K562 (cell line): ENCODE results near the gene CNTRL. TPM values are rescaled to one million over a fixed set of nuclear protein-coding genes. Genes with fewer than 3 reads are reported as not detected.
A peak's percentile ranks its signal among the peaks of the same experiment; 100 is the strongest.

Experiments used
- CBX8 ChIP-seq: fragments of 200-600 bp; sonication (generic); IDR thresholded peaks from 2 replicates; pipeline ENCODE4 v1.6.1; 2012; ENCODE audit warnings: borderline replicate concordance, mixed run types, low read depth, mild to moderate bottlenecking, moderate library complexity, mixed read lengths, low read length, control low read depth, inconsistent platforms; ENCODE audit not compliant: poor library complexity, severe bottlenecking; ENCODE audit errors: extremely low read depth
- GABPB2 ChIP-seq: fragments of 250-450 bp; sonication (Bioruptor Pico); conservative IDR thresholded peaks from 2 replicates; pipeline ENCODE4 v1.5.1; 2021; ENCODE audit warnings: mild to moderate bottlenecking
- GATAD2B ChIP-seq: fragments of 450-650 bp; IDR thresholded peaks from 2 replicates; pipeline ENCODE4 v1.6.1; 2017; ENCODE audit warnings: mild to moderate bottlenecking, borderline replicate concordance
- HOXB6 ChIP-seq: fragments of 250-450 bp; sonication (Bioruptor Pico); IDR thresholded peaks from 2 replicates; pipeline ENCODE4 v1.5.1; 2022; ENCODE audit warnings: mild to moderate bottlenecking, borderline replicate concordance
- NEUROD1 ChIP-seq: fragments of 150-350 bp; IDR thresholded peaks from 2 replicates; pipeline ENCODE4 v1.6.1; 2014; ENCODE audit warnings: borderline replicate concordance, low read length, low read depth; ENCODE audit not compliant: partially characterized antibody
- PTTG1 ChIP-seq: fragments of 450-650 bp; IDR thresholded peaks from 2 replicates; pipeline ENCODE4 v1.6.1; 2016; ENCODE audit warnings: low read depth, mild to moderate bottlenecking, missing genetic modification characterization, missing compliant biosample characterization
- STAT5B ChIP-seq: fragments of 250-450 bp; sonication (Bioruptor Pico); IDR thresholded peaks from 2 replicates; pipeline ENCODE4 v1.8.0; 2021; ENCODE audit warnings: mild to moderate bottlenecking, inconsistent platforms
- TAF7 ChIP-seq: fragments of 450-650 bp; IDR thresholded peaks from 2 replicates; pipeline ENCODE4 v1.6.1; 2016; ENCODE audit warnings: missing genetic modification characterization, missing compliant biosample characterization
- polyA plus RNA-seq, 8 experiments: library from polyadenylated mRNA; depleted of rRNA in 4 of 8; stranded (reverse) in 5 of 8; unstranded in 3 of 8; fragments of >200 nt; fragmentation: Nextera tagmentation in 2 of 8; fragmentation: Illumina TruSeq in 1 of 8; extraction: Ambion mirVana in 2 of 8; extraction: Trizol in 1 of 8; gene quantifications; 2 replicates each; pipeline versions ENCODE4 v1.2.1 to v1.2.3, GENCODE V29; 2011 to 2014; ENCODE audit warnings: inconsistent platforms in 1 of 8, missing spikeins in 1 of 8
- total RNA-seq, 7 experiments: library from RNA; depleted of rRNA in 6 of 7; stranded (reverse); fragments of >200 nt in 6 of 7; fragmentation: Illumina TruSeq in 2 of 7; extraction: Trizol in 2 of 7; gene quantifications; 2 replicates each; pipeline versions ENCODE4 v1.2.1 to v1.2.3, GENCODE V29; 2011 to 2021; ENCODE audit warnings: low replicate concordance in 1 of 7
- TF ChIP-seq, protein P1 (sequence below): fragments of 250-450 bp; sonication (Bioruptor Pico); IDR thresholded peaks from 2 replicates; pipeline ENCODE4 v1.5.1; 2021; ENCODE audit warnings: mild to moderate bottlenecking
- TF ChIP-seq, protein P2 (sequence below), 2 experiments: fragments of 450-650 bp in 1 of 2; sonication (generic) in 1 of 2; formaldehyde crosslinking in 1 of 2; IDR thresholded peaks in 1 of 2; conservative IDR thresholded peaks in 1 of 2; 2 replicates each; pipeline versions ENCODE4 v1.6.1 to v1.8.1; 2016 to 2023; ENCODE audit warnings: mild to moderate bottlenecking in 2 of 2, moderate library complexity in 2 of 2, inconsistent platforms in 1 of 2, missing genetic modification reagents in 1 of 2
- TF ChIP-seq, protein P3 (sequence below), 2 experiments: fragments of 200-800 bp in 1 of 2; sonication (Bioruptor generic) in 1 of 2; sonication (generic) in 1 of 2; formaldehyde crosslinking in 1 of 2; IDR thresholded peaks in 1 of 2; conservative IDR thresholded peaks in 1 of 2; 2 replicates each; pipeline versions ENCODE4 v1.5.0 to v1.6.1; 2016 to 2020; ENCODE audit warnings: missing compliant biosample characterization in 1 of 2, missing genetic modification characterization in 1 of 2, missing genetic modification reagents in 1 of 2

CNTRL gene
- total and polyA plus RNA-seq, 9 of the 15 experiments (the other 6 are each of a cell fraction or from before 2014, with no cell fraction given) = 9.2 to 28.9 (median 20.5) TPM

DNA sequence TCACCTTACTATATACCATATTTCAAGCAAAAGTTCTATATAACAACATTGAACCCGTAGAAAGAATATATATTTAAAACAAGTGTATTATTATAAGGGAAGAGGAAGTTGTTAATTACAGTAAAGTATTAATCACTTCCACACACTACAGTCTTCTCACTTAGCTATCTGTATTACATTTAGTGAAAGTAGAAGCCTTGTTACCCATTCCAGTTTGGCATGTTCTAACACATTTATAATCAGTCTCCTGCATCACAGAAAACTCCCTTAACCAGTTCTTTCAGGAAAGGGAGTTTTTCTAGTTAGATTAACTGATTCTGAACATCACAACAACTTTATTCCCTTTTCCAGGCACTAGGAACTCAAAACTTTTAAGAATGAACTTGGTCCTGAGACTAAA, 120.0 kb downstream of the CNTRL start (continued):
- TF ChIP-seq CBX8 (no peak), GATAD2B (0 out of 2 replicates have a peak, but pooled peaks have one; percentile 34), TAF7 (tag) (no peak), HOXB6 (CRISPR knock-in tag) (no peak), STAT5B (CRISPR knock-in tag) (no peak), GABPB2 (CRISPR knock-in tag) (no peak), PTTG1 (tag) (no peak), NEUROD1 (no peak)
- TF ChIP-seq, protein P1, sequence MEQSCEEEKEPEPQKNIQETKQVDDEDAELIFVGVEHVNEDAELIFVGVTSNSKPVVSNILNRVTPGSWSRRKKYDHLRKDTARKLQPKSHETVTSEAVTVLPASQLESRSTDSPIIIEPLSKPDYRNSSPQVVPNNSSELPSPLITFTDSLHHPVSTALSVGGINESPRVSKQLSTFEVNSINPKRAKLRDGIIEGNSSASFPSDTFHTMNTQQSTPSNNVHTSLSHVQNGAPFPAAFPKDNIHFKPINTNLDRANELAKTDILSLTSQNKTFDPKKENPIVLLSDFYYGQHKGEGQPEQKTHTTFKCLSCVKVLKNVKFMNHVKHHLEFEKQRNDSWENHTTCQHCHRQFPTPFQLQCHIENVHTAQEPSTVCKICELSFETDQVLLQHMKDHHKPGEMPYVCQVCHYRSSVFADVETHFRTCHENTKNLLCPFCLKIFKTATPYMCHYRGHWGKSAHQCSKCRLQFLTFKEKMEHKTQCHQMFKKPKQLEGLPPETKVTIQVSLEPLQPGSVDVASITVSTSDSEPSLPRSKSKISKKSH (CRISPR knock-in tag) = no peak
- TF ChIP-seq, protein P2, sequence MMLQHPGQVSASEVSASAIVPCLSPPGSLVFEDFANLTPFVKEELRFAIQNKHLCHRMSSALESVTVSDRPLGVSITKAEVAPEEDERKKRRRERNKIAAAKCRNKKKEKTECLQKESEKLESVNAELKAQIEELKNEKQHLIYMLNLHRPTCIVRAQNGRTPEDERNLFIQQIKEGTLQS (IDR thresholded peaks at IDR 0.05) = no peak
- TF ChIP-seq, protein P2 (CRISPR knock-in tag; conservative IDR thresholded peaks at IDR 0.05) = no peak
- TF ChIP-seq, protein P3, sequence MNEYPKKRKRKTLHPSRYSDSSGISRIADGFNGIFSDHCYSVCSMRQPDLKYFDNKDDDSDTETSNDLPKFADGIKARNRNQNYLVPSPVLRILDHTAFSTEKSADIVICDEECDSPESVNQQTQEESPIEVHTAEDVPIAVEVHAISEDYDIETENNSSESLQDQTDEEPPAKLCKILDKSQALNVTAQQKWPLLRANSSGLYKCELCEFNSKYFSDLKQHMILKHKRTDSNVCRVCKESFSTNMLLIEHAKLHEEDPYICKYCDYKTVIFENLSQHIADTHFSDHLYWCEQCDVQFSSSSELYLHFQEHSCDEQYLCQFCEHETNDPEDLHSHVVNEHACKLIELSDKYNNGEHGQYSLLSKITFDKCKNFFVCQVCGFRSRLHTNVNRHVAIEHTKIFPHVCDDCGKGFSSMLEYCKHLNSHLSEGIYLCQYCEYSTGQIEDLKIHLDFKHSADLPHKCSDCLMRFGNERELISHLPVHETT (CRISPR knock-in tag; conservative IDR thresholded peaks at IDR 0.05 in 1 of 2, IDR thresholded peaks at IDR 0.05 in 1 of 2) = no peak
